ENCODE measurements around the gene MPHOSPH6. TPM values are rescaled to one million over a fixed set of nuclear protein-coding genes. Genes with fewer than 3 reads are reported as not detected.

MPHOSPH6 gene
- total and polyA plus RNA-seq, 7 donors = 20.0 to 39.1 (median 27.5) TPM

DNA sequence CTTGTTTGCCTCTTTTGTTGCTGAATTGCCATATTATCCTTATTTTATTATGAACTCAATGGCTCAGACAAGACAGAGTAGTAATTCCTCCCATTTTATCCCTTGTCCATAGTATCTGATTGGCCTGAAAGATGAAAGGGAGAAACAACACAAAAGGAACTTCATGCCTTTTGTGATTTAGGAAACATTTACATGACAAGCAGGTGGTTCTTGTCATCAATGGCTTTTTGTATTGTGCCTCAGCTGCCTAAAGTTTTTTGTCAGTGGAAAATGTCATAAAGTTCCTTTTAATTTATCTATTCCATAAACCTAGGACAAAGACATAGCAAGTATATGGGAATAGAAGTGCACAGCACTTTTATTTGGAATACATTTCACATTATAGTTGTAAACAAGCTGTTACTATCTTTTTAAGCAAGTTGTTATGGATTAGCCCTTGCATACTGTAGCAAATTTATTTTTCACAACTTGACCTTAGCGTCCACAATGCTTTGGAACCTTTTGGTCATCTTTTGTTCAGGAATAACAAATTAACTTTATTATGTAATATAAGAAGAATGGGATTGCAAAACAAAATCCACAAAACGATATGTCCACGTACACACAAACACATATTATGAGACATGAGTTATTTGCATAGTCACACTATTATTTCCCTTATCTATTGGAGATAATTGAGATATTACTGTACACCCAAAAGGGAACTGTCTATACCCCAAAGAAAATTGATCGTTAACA lies 12.4 kb upstream of the MPHOSPH6 start:
- TF ChIP-seq EP300 (IDR thresholded peaks at IDR 0.05) = no peak
- TF ChIP-seq POLR2A (IDR thresholded peaks at IDR 0.05) = no peak
- TF ChIP-seq POLR2AphosphoS5 (IDR thresholded peaks at IDR 0.05) = no peak
- TF ChIP-seq, protein P1, sequence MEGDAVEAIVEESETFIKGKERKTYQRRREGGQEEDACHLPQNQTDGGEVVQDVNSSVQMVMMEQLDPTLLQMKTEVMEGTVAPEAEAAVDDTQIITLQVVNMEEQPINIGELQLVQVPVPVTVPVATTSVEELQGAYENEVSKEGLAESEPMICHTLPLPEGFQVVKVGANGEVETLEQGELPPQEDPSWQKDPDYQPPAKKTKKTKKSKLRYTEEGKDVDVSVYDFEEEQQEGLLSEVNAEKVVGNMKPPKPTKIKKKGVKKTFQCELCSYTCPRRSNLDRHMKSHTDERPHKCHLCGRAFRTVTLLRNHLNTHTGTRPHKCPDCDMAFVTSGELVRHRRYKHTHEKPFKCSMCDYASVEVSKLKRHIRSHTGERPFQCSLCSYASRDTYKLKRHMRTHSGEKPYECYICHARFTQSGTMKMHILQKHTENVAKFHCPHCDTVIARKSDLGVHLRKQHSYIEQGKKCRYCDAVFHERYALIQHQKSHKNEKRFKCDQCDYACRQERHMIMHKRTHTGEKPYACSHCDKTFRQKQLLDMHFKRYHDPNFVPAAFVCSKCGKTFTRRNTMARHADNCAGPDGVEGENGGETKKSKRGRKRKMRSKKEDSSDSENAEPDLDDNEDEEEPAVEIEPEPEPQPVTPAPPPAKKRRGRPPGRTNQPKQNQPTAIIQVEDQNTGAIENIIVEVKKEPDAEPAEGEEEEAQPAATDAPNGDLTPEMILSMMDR (IDR thresholded peaks at IDR 0.05) = no peak
- H3K27me3 ChIP-seq = no peaks in the 10 kb centered on the region
- no peaks in the 10 kb centered on the region for H3K4me1 ChIP-seq
- no peak for DNase-seq
- no peak overlapping the region for H3K27ac ChIP-seq
- WGBS, 2 donors = 65 to 69% methylated on average over 4 of the region's 4 CpGs
- H3K4me3 ChIP-seq = no peak overlapping the region
- H3K9me3 ChIP-seq = no peaks in the 10 kb centered on the region
- no peaks in the 10 kb centered on the region for H3K36me3 ChIP-seq
- intact Hi-C loops (cut with DNase I) = no loop called here

DNA sequence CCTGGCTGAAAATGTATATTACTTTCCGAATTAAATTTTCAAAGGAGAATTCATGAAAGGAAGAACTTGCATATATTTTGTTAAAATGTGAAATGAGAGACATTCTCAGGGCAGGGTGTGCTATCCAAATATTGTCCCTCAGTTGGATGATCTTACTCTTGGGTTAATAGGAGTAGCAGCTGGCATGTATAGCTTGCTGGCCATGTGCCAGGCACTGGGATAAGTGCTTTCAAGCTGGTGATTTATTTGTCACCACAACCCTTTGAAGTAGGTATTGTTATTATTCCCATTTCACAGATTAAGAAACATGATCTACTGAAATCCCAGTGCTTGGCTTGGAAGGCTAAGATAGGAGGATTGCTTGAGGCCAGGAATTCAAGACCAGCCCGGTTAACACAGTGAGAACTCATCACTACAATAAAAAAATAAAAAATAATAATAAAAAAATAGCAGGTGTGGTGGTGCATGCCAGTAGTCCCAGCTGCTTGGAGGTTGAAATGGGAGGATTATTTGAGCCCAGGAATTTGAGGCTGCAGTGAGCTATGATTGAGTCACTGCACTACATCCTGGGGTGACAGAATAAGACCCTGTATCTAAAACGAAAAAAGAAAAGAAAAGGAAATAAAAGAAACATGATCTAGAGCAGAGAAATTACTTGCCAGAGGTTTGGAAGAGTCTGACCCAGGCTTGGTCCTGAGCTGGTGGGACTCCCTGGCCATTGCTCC lies 11.6 kb upstream of the MPHOSPH6 start:
- no peak for TF ChIP-seq POLR2AphosphoS5 (IDR thresholded peaks at IDR 0.05)
- no peak for TF ChIP-seq POLR2A (IDR thresholded peaks at IDR 0.05)
- TF ChIP-seq EP300 (IDR thresholded peaks at IDR 0.05) = no peak
- H3K4me3 ChIP-seq = no peak overlapping the region
- H3K27ac ChIP-seq = no peak overlapping the region
- H3K27me3 ChIP-seq = no peaks in the 10 kb centered on the region
- WGBS, 2 donors = 70 to 91% methylated on average over 3 of the region's 3 CpGs
- no peaks in the 10 kb centered on the region for H3K4me1 ChIP-seq
- DNase-seq = no peak
- H3K36me3 ChIP-seq = no peaks in the 10 kb centered on the region
- intact Hi-C loops (cut with DNase I) = no loop called here
- H3K9me3 ChIP-seq = no peaks in the 10 kb centered on the region

DNA sequence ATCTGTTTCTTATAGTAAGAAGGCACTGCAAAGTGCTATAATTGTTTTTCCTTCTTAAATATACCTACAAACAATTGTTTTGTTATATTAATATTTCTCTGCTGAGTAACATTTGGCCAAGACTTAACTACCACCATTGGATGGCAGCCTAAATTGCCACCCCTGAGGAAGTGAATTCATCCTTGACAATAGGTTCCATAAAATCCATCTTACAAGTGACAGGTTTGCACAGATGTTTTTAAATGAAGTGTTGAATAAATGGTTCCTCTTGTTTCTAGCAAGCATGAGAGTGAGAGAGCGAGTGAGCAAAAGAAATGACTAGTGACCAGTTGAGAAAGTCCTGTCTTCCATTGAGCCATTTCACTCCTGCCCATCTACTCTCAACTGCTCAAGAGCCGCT lies 8.3 kb upstream of the MPHOSPH6 start:
- Histone ChIP-seq H3K9me3 (no peaks in the 10 kb centered on the region), H3K27ac (no peak overlapping the region), H3K4me1 (no peaks in the 10 kb centered on the region), H3K4me3 (no peak overlapping the region), H3K27me3 (no peaks in the 10 kb centered on the region), H3K36me3 (no peaks in the 10 kb centered on the region)
- intact Hi-C loops (cut with DNase I) = no loop called here
- TF ChIP-seq, protein P1 (IDR thresholded peaks at IDR 0.05) = no peak
- no peak for TF ChIP-seq POLR2A (IDR thresholded peaks at IDR 0.05)
- TF ChIP-seq POLR2AphosphoS5 (IDR thresholded peaks at IDR 0.05) = no peak
- no peak for TF ChIP-seq EP300 (IDR thresholded peaks at IDR 0.05)
- 91 to 95% methylated on average over 2 of the region's 2 CpGs for WGBS, 2 donors
- no peak for DNase-seq

DNA sequence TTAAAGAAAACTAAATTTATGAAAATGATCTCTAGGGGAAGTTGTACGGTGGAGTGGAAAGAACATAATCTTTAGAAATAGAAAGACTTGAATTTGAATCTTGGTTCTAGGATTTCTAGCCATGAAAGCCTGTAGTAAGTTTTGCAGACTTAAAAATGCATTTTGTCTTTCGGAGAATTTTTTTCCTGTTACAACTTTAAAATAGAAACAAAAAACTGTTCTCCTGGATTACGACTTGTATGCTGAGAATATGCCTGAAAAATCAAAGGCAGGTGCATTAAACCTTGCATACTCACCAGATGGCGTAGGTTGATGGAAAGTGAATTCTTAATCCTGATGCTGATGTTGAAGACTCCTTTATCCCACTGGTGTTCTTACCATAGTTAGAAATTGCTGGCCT lies 7.5 kb upstream of the MPHOSPH6 start:
- no peaks in the 10 kb centered on the region for H3K27me3 ChIP-seq
- TF ChIP-seq POLR2AphosphoS5 (IDR thresholded peaks at IDR 0.05) (no peak), EP300 (IDR thresholded peaks at IDR 0.05) (no peak), POLR2A (IDR thresholded peaks at IDR 0.05) (no peak)
- TF ChIP-seq, protein P1 (IDR thresholded peaks at IDR 0.05) = no peak
- no peaks in the 10 kb centered on the region for H3K4me1 ChIP-seq
- no peak overlapping the region for H3K27ac ChIP-seq
- no peaks in the 10 kb centered on the region for H3K9me3 ChIP-seq
- H3K36me3 ChIP-seq = no peaks in the 10 kb centered on the region
- 91 to 92% methylated on average over 4 of the region's 4 CpGs for WGBS, 2 donors
- intact Hi-C loops (cut with DNase I) = no loop called here
- no peak overlapping the region for H3K4me3 ChIP-seq
- DNase-seq = no peak

DNA sequence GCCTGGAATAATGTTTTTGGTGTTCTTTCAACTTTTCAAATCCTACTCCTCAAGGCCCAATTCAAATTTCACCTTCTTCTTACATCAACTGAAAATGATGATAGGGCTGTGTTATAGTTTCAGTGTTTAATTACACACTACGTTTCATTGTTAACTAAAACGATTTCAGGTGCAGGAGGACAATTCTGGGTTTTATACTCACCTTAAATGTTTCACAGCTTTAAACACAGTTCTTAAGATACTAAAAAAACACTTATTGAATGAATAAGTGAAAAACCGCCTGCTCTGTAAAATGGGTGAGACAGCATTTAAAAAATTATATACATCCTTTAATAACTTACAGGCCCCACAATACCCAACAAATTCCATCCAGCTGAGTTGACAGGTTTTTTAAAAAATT lies 6.2 kb upstream of the MPHOSPH6 start:
- H3K4me1 ChIP-seq = no peaks in the 10 kb centered on the region
- H3K36me3 ChIP-seq = no peaks in the 10 kb centered on the region
- DNase-seq = no peak
- TF ChIP-seq POLR2A (IDR thresholded peaks at IDR 0.05) = no peak
- TF ChIP-seq EP300 (IDR thresholded peaks at IDR 0.05) = no peak
- no peak for TF ChIP-seq POLR2AphosphoS5 (IDR thresholded peaks at IDR 0.05)
- TF ChIP-seq, protein P1 (IDR thresholded peaks at IDR 0.05) = no peak
- H3K4me3 ChIP-seq = no peak overlapping the region
- no peaks in the 10 kb centered on the region for H3K9me3 ChIP-seq
- H3K27ac ChIP-seq = no peak overlapping the region
- WGBS, 2 donors = 57 to 89% methylated on average over 3 of the region's 3 CpGs
- no peaks in the 10 kb centered on the region for H3K27me3 ChIP-seq
- intact Hi-C loops (cut with DNase I) = no loop called here
